ENCODE data around the gene TIAM2.
"Not testable (repeated sequence)": the region's sequence is repeated elsewhere in the genome, so short reads cannot be mapped to it uniquely, and the experiment has no call there.

The TIAM2 gene

DNA sequence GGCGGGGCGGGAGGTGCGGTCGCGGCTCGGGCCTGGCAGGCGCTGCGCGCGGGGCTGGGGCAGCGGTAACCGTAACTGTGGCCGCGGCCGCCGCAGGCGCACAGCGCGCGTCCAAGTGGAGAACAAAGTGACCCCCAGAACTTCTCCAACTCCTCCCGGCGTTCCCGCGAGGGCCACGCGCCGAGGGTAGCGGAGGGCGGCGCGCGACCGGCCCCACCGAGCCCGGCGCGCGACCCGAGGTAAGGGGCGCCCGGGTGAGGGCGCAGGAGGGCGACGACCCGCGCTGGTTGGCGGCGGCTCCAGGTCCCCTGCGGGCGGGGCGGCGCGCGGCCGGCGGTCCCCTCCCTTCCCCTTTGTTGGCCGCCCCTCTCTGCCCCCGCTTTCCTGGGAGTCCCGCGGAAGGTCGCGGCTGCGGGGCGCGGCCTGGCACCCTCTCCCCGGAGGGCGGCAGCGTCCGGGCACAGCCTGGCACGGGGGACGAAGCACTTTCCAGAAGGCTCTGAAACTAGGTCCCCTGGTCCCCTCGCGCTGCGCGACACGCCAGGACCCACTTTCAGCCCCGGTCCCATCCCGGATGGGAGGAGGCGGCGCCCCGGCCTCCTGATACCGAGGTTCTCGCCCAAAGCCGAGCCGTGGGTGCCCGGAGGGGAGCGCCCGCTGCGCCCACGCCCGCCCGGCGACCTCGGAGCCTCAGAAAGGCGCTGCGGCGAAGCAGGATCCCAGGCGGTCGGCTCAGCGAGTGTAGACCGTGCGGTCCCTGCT is at the start of gene TIAM2:
TSS of gene TIAM2 (plus strand) at position 62 of the 762 bp plus-strand sequence. CDS start 133,909 bp downstream, outside the sequence.
- DNase-seq = no peak

DNA sequence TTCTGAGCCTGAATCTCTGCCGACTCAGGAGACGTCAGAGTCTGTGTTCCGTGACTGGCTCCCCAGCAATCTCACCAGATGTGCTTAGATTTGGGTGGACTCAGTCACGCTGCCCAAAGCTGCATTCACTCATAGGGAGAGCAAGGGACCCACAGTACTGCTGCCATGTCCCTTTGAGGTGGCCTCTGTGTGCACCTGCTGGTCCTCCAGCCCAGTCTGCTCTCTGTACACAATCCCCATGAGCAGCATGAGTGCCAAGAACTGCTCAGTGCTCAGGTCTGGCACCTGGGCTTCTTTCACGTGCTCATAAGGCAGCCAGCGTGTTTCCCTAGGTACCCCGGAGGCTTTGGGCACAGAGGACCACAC is 44.2 kb upstream of the TIAM2 start:
- DNase-seq = no peak

DNA sequence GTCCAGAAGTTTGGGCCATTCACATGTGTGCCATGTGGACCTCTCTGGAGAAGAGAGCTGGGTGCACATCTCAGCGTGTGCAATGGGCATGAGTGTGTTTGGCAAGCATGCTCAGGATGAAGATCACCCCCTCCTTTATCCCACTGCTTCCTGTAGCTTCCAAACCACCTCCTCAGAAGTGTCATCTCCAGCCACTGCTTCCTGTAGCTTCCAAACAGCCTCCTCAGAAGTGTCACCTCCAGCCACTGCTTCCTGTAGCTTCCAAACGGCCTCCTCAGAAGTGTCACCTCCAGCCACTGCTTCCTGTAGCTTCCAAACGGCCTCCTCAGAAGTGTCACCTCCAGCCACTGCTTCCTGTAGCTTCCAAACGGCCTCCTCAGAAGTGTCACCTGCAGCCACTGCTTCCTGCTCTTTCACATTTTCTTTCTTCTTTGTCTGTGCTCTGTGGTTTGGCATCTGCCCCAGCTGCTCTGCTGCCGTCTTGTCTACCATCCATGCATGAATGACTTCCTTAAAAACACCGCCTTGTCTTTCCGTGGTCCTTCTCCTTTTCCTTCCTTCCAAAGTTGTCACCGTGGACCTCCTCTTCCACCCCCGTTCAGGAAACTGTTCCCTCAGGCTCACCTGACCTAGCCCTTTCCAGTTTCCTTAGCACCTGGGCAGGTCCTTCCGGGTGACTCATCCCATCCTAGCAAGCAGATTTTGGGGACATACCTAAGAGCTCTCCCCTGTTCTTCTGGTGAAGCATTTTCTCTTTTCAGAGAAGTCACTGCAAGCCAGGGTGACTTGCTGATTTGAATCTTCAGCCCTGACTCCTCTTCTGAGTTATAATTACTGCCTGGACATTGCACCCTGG is 43.5 kb upstream of the TIAM2 start:
- no peak for DNase-seq

DNA sequence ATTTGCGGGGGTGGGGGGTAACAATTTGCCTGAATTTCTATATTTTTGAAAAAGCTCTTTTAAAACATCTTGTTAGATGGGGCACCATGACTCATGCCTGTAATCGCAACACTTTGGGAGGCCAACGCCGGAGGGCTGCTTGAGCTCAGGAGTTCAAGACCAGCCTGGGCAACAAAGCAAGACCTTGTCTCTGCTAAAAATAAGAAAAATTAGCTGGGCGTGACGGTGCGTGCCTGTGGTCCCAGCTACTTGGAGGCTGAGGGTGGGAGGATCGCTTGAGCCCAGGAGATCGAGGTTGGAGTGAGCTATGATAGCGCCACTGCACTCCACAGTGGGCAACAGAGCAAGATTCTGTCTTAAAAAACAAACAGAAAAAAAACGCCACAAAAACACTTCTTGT is 41.5 kb upstream of the TIAM2 start:
- no peak for DNase-seq

DNA sequence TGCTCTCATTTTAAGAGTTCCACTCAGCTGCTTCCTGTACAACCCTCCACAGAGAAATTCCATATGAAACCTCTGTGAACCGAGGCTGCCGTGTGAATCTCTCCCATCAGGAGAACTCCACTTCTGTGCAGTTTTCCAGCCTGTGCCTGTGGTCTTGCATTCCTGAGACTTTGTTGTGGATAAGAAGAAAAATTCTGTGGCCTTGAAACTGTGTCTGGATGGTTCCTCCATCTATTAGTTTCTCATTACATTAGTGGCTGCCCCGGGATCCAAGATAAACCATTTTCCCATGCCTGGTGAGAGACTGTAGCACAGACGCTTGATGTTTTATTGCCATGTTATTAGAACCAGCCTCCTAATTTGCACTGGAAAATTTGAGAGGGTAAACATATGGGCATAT is 40.8 kb upstream of the TIAM2 start:
- DNase-seq = no peak

DNA sequence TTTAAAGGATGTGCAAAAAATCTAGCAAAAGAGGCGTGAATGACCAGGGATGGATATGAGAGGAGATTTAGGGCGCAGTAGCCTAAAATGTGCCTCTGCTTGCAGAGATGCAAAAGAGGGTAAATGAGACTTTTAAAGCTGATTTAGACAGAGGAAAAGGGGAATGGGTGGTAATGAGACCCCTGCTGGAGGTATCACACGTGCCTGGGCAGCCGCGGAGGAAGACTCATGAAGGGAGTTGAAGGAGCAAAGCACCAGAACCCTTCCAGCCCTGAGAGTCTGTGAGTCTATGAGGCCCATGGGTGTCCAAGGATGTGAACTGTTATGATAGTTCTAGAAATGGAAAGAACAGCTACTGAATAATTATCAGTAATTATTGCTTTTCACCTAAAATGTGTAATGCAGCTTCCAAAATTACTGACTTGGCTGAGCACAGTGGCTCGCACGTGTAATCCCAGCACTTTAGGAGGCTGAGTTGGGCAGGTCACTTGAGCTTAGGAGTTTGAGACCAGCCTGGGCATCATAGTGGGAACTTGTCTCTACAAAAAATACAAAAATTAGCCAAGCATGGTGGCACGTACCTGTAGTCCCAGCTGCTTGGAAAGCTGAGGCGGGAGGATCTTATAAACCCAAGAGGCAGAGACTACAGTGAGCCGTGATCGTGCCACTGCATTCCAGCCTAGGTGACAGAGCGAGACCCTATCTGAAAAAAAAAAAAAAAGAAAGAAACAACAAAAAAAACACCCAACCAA is 38.2 kb upstream of the TIAM2 start:
- no peak for DNase-seq

DNA sequence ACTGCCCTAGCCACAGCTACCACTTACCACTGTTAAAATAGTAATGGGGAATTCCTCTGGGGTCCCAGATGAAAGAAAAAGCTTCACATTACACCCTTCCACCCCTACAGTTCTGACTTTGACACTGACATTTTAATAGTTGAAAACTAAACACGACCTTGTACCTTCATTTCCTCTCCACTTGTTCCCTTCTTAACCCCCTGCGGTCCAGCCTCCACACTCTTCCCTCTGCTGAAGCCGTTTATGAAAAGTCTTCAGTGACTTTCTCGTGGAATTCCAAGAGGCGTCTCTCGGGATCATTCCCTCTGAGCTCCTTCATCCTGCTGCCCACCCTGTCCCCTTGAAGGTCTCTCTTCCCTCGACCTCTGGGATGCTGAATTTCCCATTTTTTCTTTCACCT is 36.6 kb upstream of the TIAM2 start:
- DNase-seq = no peak

DNA sequence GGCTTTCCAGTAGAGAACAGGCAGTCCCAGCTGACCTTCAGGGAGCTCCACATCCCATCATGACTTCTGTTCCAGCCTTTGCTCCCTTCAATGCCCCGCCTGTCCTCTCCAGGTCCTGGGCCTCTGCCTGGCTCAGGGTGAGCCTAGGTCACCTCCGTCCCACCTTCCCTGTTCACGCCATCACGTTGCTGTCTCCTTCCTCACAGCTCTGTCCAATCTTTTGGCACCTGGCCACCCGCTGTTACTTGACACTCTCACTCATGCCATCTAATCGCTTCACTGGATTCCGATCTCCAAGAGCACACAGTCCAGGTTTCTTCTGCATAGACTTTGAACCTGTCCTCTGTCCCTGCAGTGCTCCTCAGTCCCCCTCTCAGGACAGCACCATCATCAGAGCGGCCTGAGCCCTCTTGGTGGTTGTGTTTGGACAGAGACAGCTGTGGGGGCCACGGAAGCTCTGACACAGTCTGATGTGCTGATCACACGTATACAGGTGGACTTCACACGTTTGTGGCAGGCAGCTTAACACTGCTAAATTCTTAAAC is 34.7 kb upstream of the TIAM2 start:
- no peak for DNase-seq

DNA sequence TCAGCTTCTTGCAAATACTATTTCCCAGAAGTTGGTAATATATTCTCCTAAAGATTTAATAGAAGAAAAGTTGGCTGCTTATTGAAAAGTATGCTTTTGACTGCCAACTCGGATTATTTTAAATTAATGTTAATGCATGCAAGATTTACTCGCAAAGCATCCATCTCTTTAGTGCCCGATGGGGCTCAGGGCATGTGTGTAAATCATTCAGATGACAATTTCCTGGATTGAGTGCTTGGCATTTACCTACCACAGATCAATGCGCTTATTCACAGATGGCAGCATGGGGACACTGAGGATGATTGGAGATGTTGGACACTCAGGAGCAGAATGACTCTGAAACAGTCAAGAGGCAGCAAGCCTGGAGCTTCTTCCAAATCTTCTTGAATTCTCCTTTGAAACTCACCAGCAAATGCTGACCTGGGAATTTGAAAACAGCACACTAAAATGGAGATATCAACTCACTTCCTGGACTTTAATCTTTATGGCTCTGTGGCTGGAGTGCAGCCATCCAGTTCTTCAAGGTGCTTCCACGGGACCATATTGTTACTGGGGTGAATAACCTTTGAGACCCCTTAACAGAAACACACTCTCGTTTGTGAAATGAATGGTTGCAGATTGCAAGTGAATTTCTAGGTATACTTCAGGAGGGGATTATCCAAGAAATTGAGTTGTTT is 34.1 kb upstream of the TIAM2 start:
- DNase-seq = no peak

DNA sequence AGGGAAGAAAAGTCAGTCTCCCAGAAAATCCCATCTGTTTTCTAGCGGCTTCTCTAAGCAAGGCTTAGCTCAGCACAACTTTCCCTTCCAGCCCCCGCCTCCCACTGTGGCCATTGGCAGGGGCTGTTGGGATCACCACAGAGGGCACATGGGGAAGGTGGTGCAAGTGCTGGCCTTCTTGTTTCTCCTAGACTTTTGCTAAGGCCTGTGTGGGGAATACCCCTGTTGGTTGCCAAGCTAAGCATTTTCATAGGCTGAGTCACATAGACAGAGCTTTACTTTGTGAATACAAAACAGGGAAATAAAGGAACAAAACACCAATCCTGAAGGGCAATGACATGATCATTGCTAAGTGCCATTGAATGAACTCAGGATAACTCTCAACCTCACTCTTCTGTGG is 32.4 kb upstream of the TIAM2 start:
- DNase-seq = no peak

DNA sequence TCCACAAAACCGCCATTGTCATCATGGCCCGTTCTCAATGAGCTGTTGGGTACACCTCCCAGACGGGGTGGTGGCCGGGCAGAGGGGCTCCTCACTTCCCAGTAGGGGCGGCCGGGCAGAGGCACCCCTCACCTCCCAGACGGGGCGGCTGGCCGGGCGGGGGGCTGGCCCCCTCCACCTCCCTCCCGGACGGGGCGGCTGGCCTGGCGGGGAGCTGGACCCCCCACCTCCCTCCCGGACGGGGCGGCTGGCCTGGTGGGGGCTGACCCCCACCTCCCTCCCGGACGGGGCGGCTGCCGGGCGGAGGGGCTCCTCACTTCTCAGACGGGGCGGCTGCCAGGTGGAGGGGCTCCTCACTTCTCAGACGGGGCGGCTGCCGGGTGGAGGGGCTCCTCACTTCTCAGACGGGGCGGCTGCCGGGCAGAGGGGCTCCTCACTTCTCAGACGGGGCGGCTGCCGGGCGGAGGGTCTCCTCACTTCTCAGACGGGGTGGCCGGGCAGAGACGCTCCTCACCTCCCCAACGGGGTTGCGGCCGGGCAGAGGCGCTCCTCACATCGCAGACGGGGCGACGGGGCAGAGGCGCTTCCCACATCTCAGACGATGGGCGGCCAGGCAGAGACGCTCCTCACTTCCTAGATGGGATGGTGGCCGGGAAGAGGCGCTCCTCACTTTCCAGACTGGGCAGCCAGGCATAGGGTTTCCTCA is 28.9 kb upstream of the TIAM2 start:
- not testable (repeated sequence) for DNase-seq

DNA sequence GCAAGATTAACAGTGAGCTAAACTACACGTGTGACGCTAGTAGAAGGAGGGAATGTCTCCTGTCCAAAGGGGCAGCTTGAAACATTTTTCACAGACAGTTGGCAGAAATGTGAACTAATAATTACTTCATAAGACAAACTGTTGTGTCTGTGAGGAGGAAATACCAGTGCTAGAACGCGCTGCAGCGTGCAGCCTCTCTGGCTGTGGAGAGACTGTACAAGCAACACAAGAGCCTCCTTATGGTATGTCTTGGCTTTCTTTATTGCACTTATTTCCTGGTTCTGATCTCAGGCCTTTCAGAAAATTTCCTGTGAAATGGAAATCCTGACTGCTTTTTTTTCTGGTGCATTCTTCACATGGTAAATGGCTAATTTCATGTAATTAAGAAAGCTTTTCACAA is 25.3 kb upstream of the TIAM2 start:
- DNase-seq = no peak

DNA sequence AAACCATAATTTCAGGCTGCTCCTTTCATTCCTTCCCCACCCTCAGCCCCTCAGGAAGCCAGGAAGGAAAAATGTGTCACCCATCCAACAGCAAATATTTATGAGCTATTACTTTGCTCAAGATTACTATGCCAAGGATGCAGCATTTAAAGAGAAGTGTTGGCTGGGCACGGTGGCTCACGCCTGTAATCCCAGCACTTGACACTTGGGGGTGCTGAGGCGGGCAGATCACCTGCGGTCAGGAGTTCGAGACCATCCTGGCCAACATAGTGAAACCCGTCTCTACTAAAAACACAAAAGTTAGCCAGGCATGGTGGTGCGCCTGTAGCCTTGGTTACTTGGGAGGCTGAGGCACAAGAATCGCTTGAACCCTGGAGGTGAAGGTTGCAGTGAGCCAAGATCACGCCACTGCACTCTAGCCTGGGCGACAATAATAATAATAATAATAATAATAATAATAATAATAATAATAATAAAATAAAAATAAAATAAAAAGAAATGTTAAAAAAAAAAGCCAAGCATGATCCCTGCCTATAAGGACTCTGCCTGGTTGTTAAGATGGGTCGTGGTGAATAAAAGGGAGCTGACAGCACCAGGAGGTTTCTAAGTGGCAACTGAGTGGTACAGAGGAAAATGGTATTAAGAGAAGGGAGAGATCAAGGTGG is 20.5 kb upstream of the TIAM2 start:
- no peak for DNase-seq

DNA sequence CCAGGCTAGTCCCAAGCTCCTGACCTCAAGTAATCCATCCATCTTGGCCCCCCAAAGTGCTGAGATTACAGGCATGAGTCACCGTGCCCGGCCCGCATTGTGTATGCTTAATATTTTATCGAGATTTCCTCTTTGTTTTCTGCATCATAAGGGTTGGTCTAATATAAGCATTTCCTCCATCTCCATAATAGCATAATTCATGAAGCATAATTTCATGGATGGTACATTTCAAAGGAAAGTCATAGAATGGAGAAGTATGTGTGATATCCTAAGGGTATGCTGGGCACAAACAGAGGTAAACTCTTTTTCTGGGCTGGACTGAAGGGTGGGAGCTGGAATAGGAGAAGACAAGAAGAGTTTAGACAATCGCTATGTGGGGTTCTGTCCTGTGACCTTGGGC is 17.5 kb upstream of the TIAM2 start:
- no peak for DNase-seq

DNA sequence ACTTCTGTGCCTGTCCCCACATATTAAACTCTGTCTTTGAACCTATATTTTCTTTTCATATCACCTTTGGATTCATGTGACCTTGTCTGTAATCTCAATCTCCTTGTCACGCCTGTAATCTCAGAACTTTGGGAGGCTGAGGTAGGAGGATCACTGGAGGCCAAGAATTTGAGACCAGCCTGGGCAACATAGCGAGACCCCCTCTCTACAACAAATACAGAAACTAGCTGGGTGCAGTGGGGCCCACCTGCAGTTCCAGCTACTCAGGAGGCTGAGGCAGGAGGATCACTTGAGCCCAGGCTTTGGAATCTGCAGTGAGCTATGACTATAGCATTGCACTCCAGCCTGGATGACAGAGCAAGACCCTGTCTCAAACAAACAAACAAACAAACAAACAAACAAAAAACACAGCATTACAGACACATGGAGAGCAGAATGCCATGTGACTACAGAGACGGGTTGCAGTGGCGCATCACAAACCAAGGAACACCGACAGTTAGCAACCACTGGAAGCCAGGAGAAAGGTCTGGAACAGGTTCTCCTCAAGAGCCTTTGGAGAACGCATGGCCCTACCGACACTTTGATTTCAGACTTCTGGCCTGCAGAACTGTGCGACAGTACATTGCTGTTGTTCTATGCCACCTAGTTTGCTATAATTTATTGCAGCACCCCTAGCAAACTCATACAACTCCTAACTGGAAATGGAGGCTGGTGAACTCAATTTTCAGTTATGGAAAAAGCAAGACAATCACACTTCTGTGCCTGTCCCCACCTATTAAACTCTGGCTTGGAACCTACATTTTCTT is 14.6 kb upstream of the TIAM2 start:
- no peak for DNase-seq

DNA sequence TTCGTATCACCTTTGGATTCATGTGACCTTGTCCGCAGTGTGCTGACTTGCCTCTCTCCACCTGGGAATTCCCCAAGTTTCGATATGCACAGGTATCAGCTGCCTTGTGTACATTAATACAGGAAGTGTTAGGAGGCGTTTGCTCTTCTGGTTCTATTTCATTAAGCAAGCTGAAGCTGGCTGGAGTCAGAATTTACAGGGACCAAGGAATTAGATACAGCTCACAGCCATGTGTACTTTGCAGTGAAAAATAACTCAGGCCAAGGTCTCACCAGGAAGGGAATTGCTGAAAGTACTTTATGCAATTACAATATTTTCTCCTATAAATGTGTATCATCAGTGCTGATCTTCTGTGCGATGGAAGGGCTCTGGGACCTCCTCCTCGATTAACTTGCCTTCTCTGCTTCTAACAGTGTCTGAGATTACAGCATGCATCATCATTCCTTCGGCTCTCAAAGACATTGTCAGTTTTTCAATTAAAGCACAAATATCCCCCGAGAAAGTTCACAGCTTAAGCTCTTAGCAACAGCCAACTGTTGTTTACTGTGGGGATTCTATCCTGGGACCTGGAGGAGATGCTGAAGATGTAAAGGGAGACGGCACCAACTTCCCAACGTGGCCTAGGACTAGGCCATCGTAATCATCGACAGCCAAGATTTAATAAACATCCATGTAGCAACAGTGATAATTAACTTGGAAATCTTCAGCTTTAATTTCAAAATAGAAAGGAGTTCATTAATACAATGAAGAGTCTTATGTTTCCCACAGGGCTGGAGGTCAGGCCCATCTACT is 13.8 kb upstream of the TIAM2 start:
- DNase-seq = no peak

DNA sequence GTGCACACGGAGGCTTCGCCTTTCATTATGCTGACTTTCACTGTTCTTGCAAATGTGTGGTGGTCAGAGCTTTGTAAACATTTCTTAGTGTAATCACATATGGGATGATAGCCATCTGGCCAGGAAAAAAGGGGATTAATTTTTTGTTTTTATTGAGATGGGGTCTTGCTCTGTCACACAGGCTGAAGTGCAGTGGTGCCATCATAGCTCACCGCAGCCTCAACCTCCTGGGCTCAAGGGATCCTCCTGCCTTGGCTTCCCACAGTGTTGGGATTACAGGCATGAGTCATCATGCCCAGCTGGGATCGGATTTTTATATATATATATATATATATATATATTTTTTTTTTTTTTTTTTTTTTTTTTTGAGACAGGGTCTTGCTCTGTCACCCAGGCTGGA is 11.0 kb upstream of the TIAM2 start:
- no peak for DNase-seq

DNA sequence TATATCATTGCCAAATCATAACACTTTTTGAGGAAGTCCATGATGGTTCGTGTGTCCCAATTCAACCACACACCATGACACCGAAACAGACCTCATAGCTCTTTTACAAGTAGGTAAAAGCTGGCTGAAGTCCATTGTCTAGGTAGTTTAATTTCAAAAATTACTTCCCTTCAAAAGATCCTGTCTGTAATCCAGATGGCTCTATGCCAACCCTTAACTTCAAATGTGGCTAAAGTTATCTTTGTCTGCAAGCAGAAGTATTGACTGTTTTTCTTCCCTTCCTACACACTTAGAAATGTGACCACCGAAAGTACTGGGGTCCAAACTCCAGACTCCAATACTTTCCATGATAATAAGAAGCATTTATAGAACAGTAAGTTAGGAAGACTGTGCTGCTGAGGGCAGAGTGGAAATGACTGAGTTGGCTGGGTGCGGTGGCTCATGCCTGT is 8.3 kb upstream of the TIAM2 start:
- no peak for DNase-seq

DNA sequence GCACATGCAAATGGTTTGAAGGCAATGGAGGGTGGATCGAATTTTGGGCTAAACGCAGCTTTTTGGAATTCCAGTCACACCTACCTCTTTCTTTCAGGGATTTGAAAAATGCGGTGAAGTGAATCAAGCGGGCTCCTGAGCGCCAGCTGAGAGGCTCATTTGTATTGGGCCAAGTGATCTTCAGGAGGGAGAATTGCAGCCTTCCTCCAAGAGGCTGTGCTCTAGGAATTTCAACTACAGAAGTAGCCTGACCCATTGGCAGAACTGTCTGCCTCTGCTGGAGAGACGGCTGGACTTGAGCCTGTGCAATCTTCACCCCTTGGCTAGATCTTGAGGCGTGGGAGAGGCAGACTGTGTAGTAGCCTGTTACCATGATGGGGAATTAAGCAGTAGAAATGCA is 5.7 kb upstream of the TIAM2 start:
- no peak for DNase-seq

DNA sequence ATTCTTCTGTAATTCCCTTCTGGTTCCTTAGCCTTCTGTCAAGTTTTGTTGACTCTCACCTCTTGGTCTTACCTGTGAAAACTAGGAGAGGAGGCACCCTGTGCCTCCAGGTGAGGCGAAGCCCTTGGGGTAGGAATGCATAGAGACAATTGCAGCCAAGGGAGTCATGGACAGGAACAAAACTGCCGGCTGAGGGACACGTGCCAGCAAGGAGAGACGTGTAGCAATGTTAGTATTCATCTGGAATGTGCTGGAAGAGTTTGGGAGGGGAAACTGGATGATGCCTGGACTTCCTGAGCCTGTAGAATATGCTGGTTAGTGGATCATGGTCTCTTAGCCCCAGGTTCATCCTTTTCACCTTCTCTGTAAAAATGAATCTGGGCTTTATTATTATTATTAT is 3.9 kb upstream of the TIAM2 start:
- DNase-seq = no peak
